ENCODE data around the gene MAPK8IP3.

MAPK8IP3 gene

GRCh38 chr16:1815461-1815860 lies 109.5 kb downstream of the MAPK8IP3 start:
- no peak overlapping the region for H3K27ac ChIP-seq (ENCODE audit: insufficient read depth in 1 of 2, low read depth in 1 of 2, low read length in 2 of 2, poor library complexity in 1 of 2, severe bottlenecking in 2 of 2)
- no peaks in the 10 kb centered on the region for H3K27me3 ChIP-seq (replicated peaks in 2 of 5; ENCODE audit: control insufficient read depth in 4 of 5, insufficient read depth in 5 of 5, low read length in 4 of 5)
- CTCF ChIA-PET, result interaction anchor here (1.1 to 2.8 kb wide), 2 partner anchors 32 to 40 kb away, joined by 3 to 10 read pairs; partner anchors contain the start of genes NUBP2 and SPSB3
- no peaks in the 10 kb centered on the region for H3K9me3 ChIP-seq (ENCODE audit: control extremely low read depth in 1 of 5, control insufficient read depth in 4 of 5, insufficient read depth in 2 of 5, low read depth in 1 of 5, low read length in 4 of 5)
- 97% methylated on average over 10 of the region's 11 CpGs for WGBS (ENCODE audit: insufficient coverage)
- POLR2A ChIA-PET, result no interaction called here
- H3K4me1 ChIP-seq (ENCODE audit: control extremely low read depth in 1 of 4, control insufficient read depth in 4 of 4, insufficient read depth in 4 of 4, low read length in 3 of 4), result peaks cover 0 to 4% (median 3%) of the 10 kb centered on the region in 4 experiments
- peaks cover 9 to 50% (median 34%) of the 10 kb centered on the region in 4 experiments for H3K36me3 ChIP-seq (ENCODE audit: control insufficient read depth in 4 of 4, insufficient read depth in 4 of 4, low read length in 3 of 4)
- no peak overlapping the region for H3K4me3 ChIP-seq (ENCODE audit: control insufficient read depth in 1 of 7, extremely low read depth in 1 of 7, insufficient read depth in 4 of 7, low read depth in 2 of 7, low read length in 6 of 7)
- no peak for DNase-seq

GRCh38 chr16:1816396-1817275 lies 110.6 kb downstream of the MAPK8IP3 start:
- Histone ChIP-seq H3K27ac (ENCODE audit: insufficient read depth in 1 of 2, low read depth in 1 of 2, low read length in 2 of 2, poor library complexity in 1 of 2, severe bottlenecking in 2 of 2) (no peak overlapping the region), H3K4me3 (ENCODE audit: control insufficient read depth in 1 of 7, extremely low read depth in 1 of 7, insufficient read depth in 4 of 7, low read depth in 2 of 7, low read length in 6 of 7) (no peak overlapping the region), H3K9me3 (ENCODE audit: control extremely low read depth in 1 of 5, control insufficient read depth in 4 of 5, insufficient read depth in 2 of 5, low read depth in 1 of 5, low read length in 4 of 5) (no peaks in the 10 kb centered on the region), H3K4me1 (ENCODE audit: control extremely low read depth in 1 of 4, control insufficient read depth in 4 of 4, insufficient read depth in 4 of 4, low read length in 3 of 4) (peaks cover 0 to 4% (median 3%) of the 10 kb centered on the region in 4 experiments), H3K27me3 (replicated peaks in 2 of 5; ENCODE audit: control insufficient read depth in 4 of 5, insufficient read depth in 5 of 5, low read length in 4 of 5) (no peaks in the 10 kb centered on the region), H3K36me3 (ENCODE audit: control insufficient read depth in 4 of 4, insufficient read depth in 4 of 4, low read length in 3 of 4) (peaks cover 9 to 55% (median 34%) of the 10 kb centered on the region in 4 experiments)
- POLR2A ChIA-PET, result no interaction called here
- no peak for DNase-seq
- CTCF ChIA-PET, result no interaction called here
- WGBS (ENCODE audit: insufficient coverage), result 98% methylated on average over 33 of the region's 40 CpGs

- WGBS (ENCODE audit: insufficient coverage), result 100% methylated on average over 3 of the region's 9 CpGs
- CTCF ChIA-PET, result no interaction called here
- peaks cover 9 to 60% (median 37%) of the 10 kb centered on the region in 4 experiments for H3K36me3 ChIP-seq (ENCODE audit: control insufficient read depth in 4 of 4, insufficient read depth in 4 of 4, low read length in 3 of 4)
These were observed 111.2 kb downstream of the MAPK8IP3 start for GRCh38 chr16:1817276-1817589.

GRCh38 chr16:1817716-1818115 lies 111.7 kb downstream of the MAPK8IP3 start:
- peaks cover 9 to 65% (median 41%) of the 10 kb centered on the region in 4 experiments for H3K36me3 ChIP-seq (ENCODE audit: control insufficient read depth in 4 of 4, insufficient read depth in 4 of 4, low read length in 3 of 4)
- H3K27ac ChIP-seq (ENCODE audit: insufficient read depth in 1 of 2, low read depth in 1 of 2, low read length in 2 of 2, poor library complexity in 1 of 2, severe bottlenecking in 2 of 2), result no peak overlapping the region
- peaks cover 0 to 3% (median 3%) of the 10 kb centered on the region in 4 experiments for H3K4me1 ChIP-seq (ENCODE audit: control extremely low read depth in 1 of 4, control insufficient read depth in 4 of 4, insufficient read depth in 4 of 4, low read length in 3 of 4)
- DNase-seq, result no peak
- CTCF ChIA-PET, result no interaction called here
- WGBS (ENCODE audit: insufficient coverage), result 98% methylated on average over 17 of the region's 17 CpGs
- no peaks in the 10 kb centered on the region for H3K27me3 ChIP-seq (replicated peaks in 2 of 5; ENCODE audit: control insufficient read depth in 4 of 5, insufficient read depth in 5 of 5, low read length in 4 of 5)
- H3K4me3 ChIP-seq (ENCODE audit: control insufficient read depth in 1 of 7, extremely low read depth in 1 of 7, insufficient read depth in 4 of 7, low read depth in 2 of 7, low read length in 6 of 7), result no peak overlapping the region
- no peaks in the 10 kb centered on the region for H3K9me3 ChIP-seq (ENCODE audit: control extremely low read depth in 1 of 5, control insufficient read depth in 4 of 5, insufficient read depth in 2 of 5, low read depth in 1 of 5, low read length in 4 of 5)
- POLR2A ChIA-PET, result no interaction called here

More at GRCh38 chr16:1817276-1817589, 111.2 kb downstream of the MAPK8IP3 start:
- Histone ChIP-seq H3K4me1 (ENCODE audit: control extremely low read depth in 1 of 4, control insufficient read depth in 4 of 4, insufficient read depth in 4 of 4, low read length in 3 of 4) (peaks cover 0 to 4% (median 3%) of the 10 kb centered on the region in 4 experiments), H3K27ac (ENCODE audit: insufficient read depth in 1 of 2, low read depth in 1 of 2, low read length in 2 of 2, poor library complexity in 1 of 2, severe bottlenecking in 2 of 2) (no peak overlapping the region), H3K4me3 (ENCODE audit: control insufficient read depth in 1 of 7, extremely low read depth in 1 of 7, insufficient read depth in 4 of 7, low read depth in 2 of 7, low read length in 6 of 7) (no peak overlapping the region), H3K27me3 (replicated peaks in 2 of 5; ENCODE audit: control insufficient read depth in 4 of 5, insufficient read depth in 5 of 5, low read length in 4 of 5) (no peaks in the 10 kb centered on the region), H3K9me3 (ENCODE audit: control extremely low read depth in 1 of 5, control insufficient read depth in 4 of 5, insufficient read depth in 2 of 5, low read depth in 1 of 5, low read length in 4 of 5) (no peaks in the 10 kb centered on the region)
- POLR2A ChIA-PET, result no interaction called here
- DNase-seq, result no peak

- no peak overlapping the region for H3K4me3 ChIP-seq (ENCODE audit: control insufficient read depth in 1 of 7, extremely low read depth in 1 of 7, insufficient read depth in 4 of 7, low read depth in 2 of 7, low read length in 6 of 7)
- CTCF ChIA-PET, result no interaction called here
- no peak overlapping the region for H3K27ac ChIP-seq (ENCODE audit: insufficient read depth in 1 of 2, low read depth in 1 of 2, low read length in 2 of 2, poor library complexity in 1 of 2, severe bottlenecking in 2 of 2)
- POLR2A ChIA-PET, result no interaction called here
- 96% methylated on average over 23 of the region's 27 CpGs for WGBS (ENCODE audit: insufficient coverage)
- no peak for DNase-seq
- H3K9me3 ChIP-seq (ENCODE audit: control extremely low read depth in 1 of 5, control insufficient read depth in 4 of 5, insufficient read depth in 2 of 5, low read depth in 1 of 5, low read length in 4 of 5), result no peaks in the 10 kb centered on the region
- peaks cover 7 to 64% (median 41%) of the 10 kb centered on the region in 4 experiments for H3K36me3 ChIP-seq (ENCODE audit: control insufficient read depth in 4 of 4, insufficient read depth in 4 of 4, low read length in 3 of 4)
- H3K4me1 ChIP-seq (ENCODE audit: control extremely low read depth in 1 of 4, control insufficient read depth in 4 of 4, insufficient read depth in 4 of 4, low read length in 3 of 4), result no peaks in the 10 kb centered on the region
- H3K27me3 ChIP-seq (replicated peaks in 2 of 5; ENCODE audit: control insufficient read depth in 4 of 5, insufficient read depth in 5 of 5, low read length in 4 of 5), result no peaks in the 10 kb centered on the region
These were observed 112.3 kb downstream of the MAPK8IP3 start for GRCh38 chr16:1818204-1818872.

DNA sequence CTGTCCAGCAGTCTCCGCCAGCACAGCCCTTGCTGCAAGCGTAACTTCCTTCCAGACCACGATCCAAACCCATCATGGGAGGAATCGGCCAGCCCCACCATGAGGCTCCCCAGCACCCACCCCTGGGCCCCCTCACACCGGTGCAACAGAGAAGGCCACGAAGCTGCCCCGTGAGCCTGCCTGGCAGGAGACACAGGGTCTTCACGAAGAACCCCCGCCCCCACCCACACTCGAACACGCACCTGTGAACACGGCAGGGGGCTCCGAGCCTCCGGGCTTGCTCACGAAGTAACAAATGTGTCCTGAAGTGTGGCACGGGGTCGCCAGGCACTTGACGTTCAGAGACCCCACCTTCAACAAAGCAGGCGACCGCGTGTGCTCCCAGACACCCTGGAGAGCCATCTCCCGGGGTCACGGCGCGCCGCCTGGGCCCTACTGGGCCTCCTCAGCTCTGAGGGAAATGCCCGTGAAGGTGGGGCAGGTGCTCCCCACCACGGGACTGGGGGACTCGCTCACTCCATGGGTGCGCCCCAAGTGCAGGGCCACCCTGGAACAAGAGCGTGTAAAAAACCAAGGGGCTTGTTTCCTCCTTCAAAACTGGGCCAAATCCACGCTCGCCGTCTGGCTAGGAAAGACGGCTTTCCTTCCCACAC lies 113.0 kb downstream of the MAPK8IP3 start:
- H3K9me3 ChIP-seq (ENCODE audit: control extremely low read depth in 1 of 5, control insufficient read depth in 4 of 5, insufficient read depth in 2 of 5, low read depth in 1 of 5, low read length in 4 of 5), result no peaks in the 10 kb centered on the region
- POLR2A ChIA-PET, result no interaction called here
- peaks cover 6 to 62% (median 37%) of the 10 kb centered on the region in 4 experiments for H3K36me3 ChIP-seq (ENCODE audit: control insufficient read depth in 4 of 4, insufficient read depth in 4 of 4, low read length in 3 of 4)
- no peaks in the 10 kb centered on the region for H3K4me1 ChIP-seq (ENCODE audit: control extremely low read depth in 1 of 4, control insufficient read depth in 4 of 4, insufficient read depth in 4 of 4, low read length in 3 of 4)
- WGBS (ENCODE audit: insufficient coverage), result 99% methylated on average over 32 of the region's 35 CpGs
- H3K27ac ChIP-seq (ENCODE audit: insufficient read depth in 1 of 2, low read depth in 1 of 2, low read length in 2 of 2, poor library complexity in 1 of 2, severe bottlenecking in 2 of 2), result no peak overlapping the region
- H3K27me3 ChIP-seq (replicated peaks in 2 of 5; ENCODE audit: control insufficient read depth in 4 of 5, insufficient read depth in 5 of 5, low read length in 4 of 5), result no peaks in the 10 kb centered on the region
- DNase-seq, result no peak
- no peak overlapping the region for H3K4me3 ChIP-seq (ENCODE audit: control insufficient read depth in 1 of 7, extremely low read depth in 1 of 7, insufficient read depth in 4 of 7, low read depth in 2 of 7, low read length in 6 of 7)
- CTCF ChIA-PET, result no interaction called here

GRCh38 chr16:1819611-1820010 lies 113.6 kb downstream of the MAPK8IP3 start:
- no peak overlapping the region for H3K4me3 ChIP-seq (ENCODE audit: control insufficient read depth in 1 of 7, extremely low read depth in 1 of 7, insufficient read depth in 4 of 7, low read depth in 2 of 7, low read length in 6 of 7)
- H3K27me3 ChIP-seq (replicated peaks in 2 of 5; ENCODE audit: control insufficient read depth in 4 of 5, insufficient read depth in 5 of 5, low read length in 4 of 5), result no peaks in the 10 kb centered on the region
- H3K27ac ChIP-seq (ENCODE audit: insufficient read depth in 1 of 2, low read depth in 1 of 2, low read length in 2 of 2, poor library complexity in 1 of 2, severe bottlenecking in 2 of 2), result no peak overlapping the region
- peaks cover 6 to 62% (median 37%) of the 10 kb centered on the region in 4 experiments for H3K36me3 ChIP-seq (ENCODE audit: control insufficient read depth in 4 of 4, insufficient read depth in 4 of 4, low read length in 3 of 4)
- WGBS (ENCODE audit: insufficient coverage), result 96% methylated on average over 14 of the region's 15 CpGs
- no peak for DNase-seq
- POLR2A ChIA-PET, result no interaction called here
- CTCF ChIA-PET, result no interaction called here
- H3K9me3 ChIP-seq (ENCODE audit: control extremely low read depth in 1 of 5, control insufficient read depth in 4 of 5, insufficient read depth in 2 of 5, low read depth in 1 of 5, low read length in 4 of 5), result no peaks in the 10 kb centered on the region
- H3K4me1 ChIP-seq (ENCODE audit: control extremely low read depth in 1 of 4, control insufficient read depth in 4 of 4, insufficient read depth in 4 of 4, low read length in 3 of 4), result no peaks in the 10 kb centered on the region
